Hepatocyte (in vitro differentiated cells): ENCODE results near the gene HEATR3. TPM values are rescaled to one million over a fixed set of nuclear protein-coding genes. Genes with fewer than 3 reads are reported as not detected.

Source experiments
- DNase-seq: peaks from one replicate; pipeline ENCODE4 v3.0.0-alpha.2; 2016; ENCODE audit warnings: low spot score
- H2AFZ ChIP-seq: fragments of 200-600 bp; sonication (generic); 2 replicates; pipeline ENCODE4 v1.6.0; 2016; ENCODE audit warnings: antibody characterized with exemption, mild to moderate bottlenecking
- H3K27ac ChIP-seq: fragments of 200-600 bp; sonication (generic); 2 replicates; pipeline ENCODE4 v1.5.1; 2016; ENCODE audit warnings: mild to moderate bottlenecking
- H3K27me3 ChIP-seq: fragments of 200-600 bp; sonication (generic); 2 replicates; pipeline ENCODE4 v1.6.1; 2016
- H3K36me3 ChIP-seq: fragments of 200-600 bp; sonication (generic); replicated peaks from 2 replicates; pipeline ENCODE4 v1.5.1; 2016; ENCODE audit warnings: low read depth; ENCODE audit not compliant: insufficient read depth
- H3K4me1 ChIP-seq: fragments of 200-600 bp; sonication (generic); 2 replicates; pipeline ENCODE4 v1.5.1; 2016; ENCODE audit warnings: mild to moderate bottlenecking, moderate library complexity; ENCODE audit not compliant: insufficient read depth
- H3K4me2 ChIP-seq: fragments of 200-600 bp; sonication (generic); 2 replicates; pipeline ENCODE4 v1.6.0; 2016
- H3K4me3 ChIP-seq: fragments of 200-600 bp; sonication (generic); 2 replicates; pipeline ENCODE4 v1.5.1; 2016; ENCODE audit warnings: mild to moderate bottlenecking
- H3K79me2 ChIP-seq: fragments of 200-600 bp; sonication (generic); 2 replicates; pipeline ENCODE4 v1.6.0; 2017; ENCODE audit warnings: mild to moderate bottlenecking
- H3K9me2 ChIP-seq: fragments of 200-600 bp; sonication (generic); replicated peaks from 2 replicates; pipeline ENCODE4 v1.6.0; 2017; ENCODE audit warnings: mild to moderate bottlenecking; ENCODE audit not compliant: insufficient read depth
- H3K9me3 ChIP-seq: fragments of 200-600 bp; sonication (generic); 2 replicates; pipeline ENCODE4 v1.5.1; 2016; ENCODE audit warnings: low read depth, mild to moderate bottlenecking
- H4K20me1 ChIP-seq: fragments of 200-600 bp; sonication (generic); 2 replicates; pipeline ENCODE4 v1.6.0; 2016; ENCODE audit warnings: mild to moderate bottlenecking; ENCODE audit not compliant: insufficient read depth, poor library complexity, severe bottlenecking
- EZH2 ChIP-seq: fragments of 200-600 bp; sonication (generic); IDR thresholded peaks from 2 replicates; pipeline ENCODE4 v1.6.1; 2016; ENCODE audit warnings: antibody characterized with exemption, mild to moderate bottlenecking, borderline replicate concordance
- EZH2phosphoT487 ChIP-seq: fragments of 200-600 bp; sonication (generic); IDR thresholded peaks from one replicate; pipeline ENCODE4 v1.6.1; 2018; ENCODE audit warnings: antibody characterized with exemption, mild to moderate bottlenecking, low read depth, moderate library complexity; ENCODE audit not compliant: unreplicated experiment, severe bottlenecking
- WGBS: methylation state at CpG from one replicate; pipeline ENCODE4 v1.1.6; 2016; ENCODE audit warnings: low lambda C conversion rate; ENCODE audit errors: missing lambda C conversion rate; 5-methylcytosine and 5-hydroxymethylcytosine counted together
- polyA plus RNA-seq: library from polyadenylated mRNA; unstranded; fragments of >200 nt; fragmentation: Nextera tagmentation; extraction: Ambion mirVana; gene quantifications from 2 replicates; pipeline ENCODE4 v1.2.1, GENCODE V29; 2016
- small RNA-seq: library from RNA; depleted of rRNA; stranded (forward); fragments of <200 nt; gene quantifications from one replicate; pipeline ENCODE3, GENCODE V24; 2014
- total RNA-seq: library from RNA; depleted of rRNA; stranded (reverse); fragments of >200 nt; gene quantifications from 2 replicates; pipeline ENCODE4 v1.2.3, GENCODE V29; 2014
- TF ChIP-seq, protein P1 (sequence below): fragments of 200-600 bp; sonication (generic); IDR thresholded peaks from 2 replicates; pipeline ENCODE4 v1.5.1; 2016; ENCODE audit warnings: antibody characterized with exemption, mild to moderate bottlenecking; ENCODE audit not compliant: poor library complexity

Gene HEATR3
- total and polyA plus RNA-seq, 2 experiments from 2014 or later, result 3.8 to 16.8 TPM

DNA sequence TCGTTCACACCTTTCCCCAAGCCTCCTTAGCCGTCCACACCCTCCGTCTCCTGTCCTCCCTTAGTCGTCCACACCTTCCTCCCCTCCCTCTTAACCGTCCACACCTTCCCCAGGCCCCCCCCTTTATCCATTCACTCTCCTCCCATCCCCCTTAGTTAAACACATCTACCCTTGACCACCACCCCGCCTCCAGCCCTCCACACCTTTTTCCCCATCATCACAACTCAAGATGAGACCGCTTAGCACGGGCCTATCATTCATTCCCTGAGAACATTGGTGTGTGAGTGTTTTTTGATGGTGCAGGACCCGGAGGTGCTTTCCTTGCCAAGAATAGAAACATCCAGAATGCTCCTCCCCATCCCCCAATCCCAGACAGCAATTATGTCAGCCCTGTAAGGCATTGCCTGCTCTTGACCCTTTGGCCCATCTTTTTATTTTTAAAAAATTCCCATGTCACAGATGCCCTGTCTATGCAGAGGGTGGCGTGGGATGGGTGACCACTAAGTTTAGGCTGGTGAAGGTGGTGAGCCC lies 88.7 kb downstream of the HEATR3 start:
- WGBS, result 21% methylated on average over 5 of the region's 10 CpGs
- no peaks in the 10 kb centered on the region for H3K27me3 ChIP-seq
- peak overlapping the region; percentile 79 for H3K27ac ChIP-seq
- peak overlapping the region; percentile 98 for H3K4me2 ChIP-seq
- peak overlapping the region; percentile 92 for H3K4me3 ChIP-seq
- no peaks in the 10 kb centered on the region for H3K36me3 ChIP-seq
- TF ChIP-seq EZH2, result no peak
- TF ChIP-seq, protein P1, sequence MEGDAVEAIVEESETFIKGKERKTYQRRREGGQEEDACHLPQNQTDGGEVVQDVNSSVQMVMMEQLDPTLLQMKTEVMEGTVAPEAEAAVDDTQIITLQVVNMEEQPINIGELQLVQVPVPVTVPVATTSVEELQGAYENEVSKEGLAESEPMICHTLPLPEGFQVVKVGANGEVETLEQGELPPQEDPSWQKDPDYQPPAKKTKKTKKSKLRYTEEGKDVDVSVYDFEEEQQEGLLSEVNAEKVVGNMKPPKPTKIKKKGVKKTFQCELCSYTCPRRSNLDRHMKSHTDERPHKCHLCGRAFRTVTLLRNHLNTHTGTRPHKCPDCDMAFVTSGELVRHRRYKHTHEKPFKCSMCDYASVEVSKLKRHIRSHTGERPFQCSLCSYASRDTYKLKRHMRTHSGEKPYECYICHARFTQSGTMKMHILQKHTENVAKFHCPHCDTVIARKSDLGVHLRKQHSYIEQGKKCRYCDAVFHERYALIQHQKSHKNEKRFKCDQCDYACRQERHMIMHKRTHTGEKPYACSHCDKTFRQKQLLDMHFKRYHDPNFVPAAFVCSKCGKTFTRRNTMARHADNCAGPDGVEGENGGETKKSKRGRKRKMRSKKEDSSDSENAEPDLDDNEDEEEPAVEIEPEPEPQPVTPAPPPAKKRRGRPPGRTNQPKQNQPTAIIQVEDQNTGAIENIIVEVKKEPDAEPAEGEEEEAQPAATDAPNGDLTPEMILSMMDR, result no peak
- no peak for TF ChIP-seq EZH2phosphoT487
- H3K79me2 ChIP-seq, result peaks cover 53% of the 10 kb centered on the region
- H3K4me1 ChIP-seq, result peaks cover 7% of the 10 kb centered on the region
- H3K9me2 ChIP-seq, result no peaks in the 10 kb centered on the region
- no peak overlapping the region for H2AFZ ChIP-seq
- peak; percentile 43 for DNase-seq
- H3K9me3 ChIP-seq, result no peaks in the 10 kb centered on the region
- H4K20me1 ChIP-seq, result peaks cover 53% of the 10 kb centered on the region

DNA sequence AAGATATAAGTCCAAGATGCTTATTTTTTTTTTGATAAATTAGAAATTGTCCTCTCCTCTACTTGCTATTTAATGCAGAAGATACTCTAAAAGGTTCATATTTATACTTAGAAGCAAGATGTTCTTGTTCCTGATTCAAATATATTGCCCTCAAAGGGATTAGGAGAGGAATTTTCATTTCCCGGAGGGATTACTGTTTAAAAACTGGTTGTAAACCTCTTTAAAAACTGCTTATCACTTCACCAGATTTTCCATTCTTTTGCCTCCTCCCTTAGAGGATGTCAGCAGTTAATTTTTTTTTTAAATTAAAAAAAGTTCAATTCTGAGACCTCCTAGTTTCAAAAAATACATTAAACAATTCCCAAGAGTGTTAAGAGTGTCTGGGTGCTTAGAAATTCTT lies 90.2 kb downstream of the HEATR3 start:
- no peaks in the 10 kb centered on the region for H3K36me3 ChIP-seq
- H3K9me3 ChIP-seq, result no peaks in the 10 kb centered on the region
- peak overlapping the region; percentile 98 for H3K4me2 ChIP-seq
- peaks cover 58% of the 10 kb centered on the region for H4K20me1 ChIP-seq
- DNase-seq, result no peak
- H3K79me2 ChIP-seq, result peaks cover 68% of the 10 kb centered on the region
- no peak overlapping the region for H2AFZ ChIP-seq
- no peak overlapping the region for H3K4me3 ChIP-seq
- no peaks in the 10 kb centered on the region for H3K9me2 ChIP-seq
- WGBS, result 21% methylated on average over 1 of the region's 1 CpG
- H3K27me3 ChIP-seq, result no peaks in the 10 kb centered on the region
- peak overlapping the region; percentile 79 for H3K27ac ChIP-seq
- peaks cover 7% of the 10 kb centered on the region for H3K4me1 ChIP-seq
- TF ChIP-seq EZH2 (no peak), EZH2phosphoT487 (no peak)
- TF ChIP-seq, protein P1, result no peak

Small RNA genes lying within 50 kb of the gene (small RNA-seq; reads per million reads assigned to genes)
- gene RF00017, result not detected
- gene RF00156, result not detected
- gene RNY4P3, result 0.16 reads per million
- gene RPL10P14, result not detected

Other genes with a start within 250 kb of the HEATR3 start
- 7.6 and 11.8 TPM in 2 replicates for gene ZNF423, start 209.9 kb upstream of the HEATR3 start, total RNA-seq
- gene ZNF423, start 209.9 kb upstream of the HEATR3 start, polyA plus RNA-seq, result 9.6 and 11.3 TPM in 2 replicates
- 23.9 and 25.8 TPM in 2 replicates for gene CNEP1R1, start 40.7 kb upstream of the HEATR3 start, total RNA-seq
- gene CNEP1R1, start 40.7 kb upstream of the HEATR3 start, polyA plus RNA-seq, result 23.0 and 23.9 TPM in 2 replicates
- 14.8 and 16.3 TPM in 2 replicates for gene TENT4B, start 87.3 kb downstream of the HEATR3 start, total RNA-seq
- gene TENT4B, start 87.3 kb downstream of the HEATR3 start, polyA plus RNA-seq, result 6.7 and 7.7 TPM in 2 replicates
- 3.9 and 6.9 TPM in 2 replicates for gene ADCY7, start 200.6 kb downstream of the HEATR3 start, total RNA-seq
- gene ADCY7, start 200.6 kb downstream of the HEATR3 start, polyA plus RNA-seq, result 3.3 and 4.4 TPM in 2 replicates